ENCODE data around the gene TMTC1.

GRCh38 chr12:29547864-29548263 lies 235.9 kb downstream of the TMTC1 start:
- no peak for TF ChIP-seq CTCF (conservative IDR thresholded peaks at IDR 0.05; ENCODE audit: low read depth in 2 of 2)
- no peak for TF ChIP-seq EZH2 (IDR thresholded peaks at IDR 0.05; ENCODE audit: low read depth, unreplicated experiment)
- no peak for TF ChIP-seq STAT1 (IDR thresholded peaks at IDR 0.05; ENCODE audit: unreplicated experiment)
- TF ChIP-seq POLR2AphosphoS5 (IDR thresholded peaks at IDR 0.05; ENCODE audit: low read depth), result no peak
- TF ChIP-seq ZNF331 (CRISPR knock-in tag; IDR thresholded peaks at IDR 0.05; ENCODE audit: low read depth), result no peak
- TF ChIP-seq EZH2phosphoT487 (IDR thresholded peaks at IDR 0.05; ENCODE audit: unreplicated experiment), result no peak
- TF ChIP-seq CREB1 (CRISPR knock-in tag; IDR thresholded peaks at IDR 0.05; ENCODE audit: low read depth), result no peak
- TF ChIP-seq REST (IDR thresholded peaks at IDR 0.05; ENCODE audit: unreplicated experiment), result no peak
- TF ChIP-seq ETS1 (IDR thresholded peaks at IDR 0.05), result no peak
- TF ChIP-seq JUNB (IDR thresholded peaks at IDR 0.05; ENCODE audit: unreplicated experiment), result no peak
- no peak for TF ChIP-seq NANOG (IDR thresholded peaks at IDR 0.05; ENCODE audit: borderline replicate concordance)
- TF ChIP-seq ZNF462 (CRISPR knock-in tag; IDR thresholded peaks at IDR 0.05), result no peak
